Mucosa of rectum (tissue), 2 donors: Measurements from ENCODE around the gene COG7.
"Not testable (repeated sequence)": the region's sequence is repeated elsewhere in the genome, so short reads cannot be mapped to it uniquely, and the experiment has no call there.

ENCODE experiments used
- H3K27ac ChIP-seq, 2 donors: one replicate each; pipeline ENCODE4 v1.7.0; 2013; ENCODE audit warnings: inconsistent platforms in 2 of 2, low read depth in 2 of 2, low read length in 2 of 2
- H3K27me3 ChIP-seq, 2 donors: one replicate each; pipeline ENCODE4 v1.7.0; 2013; ENCODE audit warnings: low read length in 2 of 2; ENCODE audit not compliant: control insufficient read depth in 2 of 2, insufficient read depth in 2 of 2
- H3K36me3 ChIP-seq, 2 donors: one replicate each; pipeline ENCODE4 v1.7.0; 2013; ENCODE audit warnings: low read length in 2 of 2; ENCODE audit not compliant: control insufficient read depth in 2 of 2, insufficient read depth in 2 of 2
- H3K4me1 ChIP-seq, 2 donors: one replicate each; pipeline ENCODE4 v1.7.0; 2013; ENCODE audit warnings: low read length in 2 of 2, mild to moderate bottlenecking in 1 of 2; ENCODE audit not compliant: control insufficient read depth in 2 of 2, insufficient read depth in 2 of 2
- H3K4me3 ChIP-seq, 2 donors: one replicate each; pipeline ENCODE4 v1.7.0; 2013; ENCODE audit warnings: low read length in 2 of 2
- H3K9ac ChIP-seq, 2 donors: one replicate each; pipeline ENCODE4 v1.7.0; 2013; ENCODE audit warnings: low read length in 2 of 2, low read depth in 1 of 2, mild to moderate bottlenecking in 1 of 2
- H3K9me3 ChIP-seq, 2 donors: one replicate each; pipeline ENCODE4 v1.7.0; 2013; ENCODE audit warnings: low read length in 2 of 2; ENCODE audit not compliant: control insufficient read depth in 2 of 2
- donor health status: healthy.
- donor health status: Normal muscosa, but diverticular disease.

Gene COG7

GRCh38 chr16:23494188-23494587 is 41.2 kb upstream of the COG7 start:
- H3K9ac ChIP-seq: no peak overlapping the region
- H3K9me3 ChIP-seq: no peaks in the 10 kb centered on the region
- H3K36me3 ChIP-seq: peaks cover 35 to 60% of the 10 kb centered on the region in 2 donors
- no peaks in the 10 kb centered on the region for H3K4me1 ChIP-seq
- H3K27me3 ChIP-seq: no peaks in the 10 kb centered on the region
- no peak overlapping the region for H3K27ac ChIP-seq
- H3K4me3 ChIP-seq: no peak overlapping the region

- H3K27me3 ChIP-seq: no peaks in the 10 kb centered on the region
- no peaks in the 10 kb centered on the region for H3K9me3 ChIP-seq
- no peak overlapping the region for H3K27ac ChIP-seq
- no peak overlapping the region for H3K9ac ChIP-seq
- H3K36me3 ChIP-seq: peaks cover 57 to 81% of the 10 kb centered on the region in 2 donors
- H3K4me1 ChIP-seq: no peaks in the 10 kb centered on the region
- no peak overlapping the region for H3K4me3 ChIP-seq
Observed at GRCh38 chr16:23491490-23492391, 38.8 kb upstream of the COG7 start.

- peaks cover 63 to 80% of the 10 kb centered on the region in 2 donors for H3K36me3 ChIP-seq
- H3K4me1 ChIP-seq: peaks cover 0 to 3% of the 10 kb centered on the region in 2 donors
- H3K27ac ChIP-seq: no peak overlapping the region
- H3K27me3 ChIP-seq: no peaks in the 10 kb centered on the region
- no peak overlapping the region for H3K4me3 ChIP-seq
- no peak overlapping the region for H3K9ac ChIP-seq
- no peaks in the 10 kb centered on the region for H3K9me3 ChIP-seq
Observed at GRCh38 chr16:23486480-23486879, 33.5 kb upstream of the COG7 start.

GRCh38 chr16:23485841-23486240 is 32.9 kb upstream of the COG7 start:
- Histone ChIP-seq H3K36me3 (peaks cover 63 to 79% of the 10 kb centered on the region in 2 donors), H3K27me3 (no peaks in the 10 kb centered on the region), H3K27ac (no peak overlapping the region), H3K9me3 (no peaks in the 10 kb centered on the region), H3K9ac (no peak overlapping the region), H3K4me1 (peaks cover 0 to 3% of the 10 kb centered on the region in 2 donors), H3K4me3 (no peak overlapping the region)

GRCh38 chr16:23485257-23485614 is 32.2 kb upstream of the COG7 start:
- no peak overlapping the region for H3K4me3 ChIP-seq
- no peak overlapping the region for H3K27ac ChIP-seq
- H3K27me3 ChIP-seq: no peaks in the 10 kb centered on the region
- peaks cover 67 to 80% of the 10 kb centered on the region in 2 donors for H3K36me3 ChIP-seq
- peaks cover 0 to 3% of the 10 kb centered on the region in 2 donors for H3K4me1 ChIP-seq
- no peak overlapping the region for H3K9ac ChIP-seq
- no peaks in the 10 kb centered on the region for H3K9me3 ChIP-seq

GRCh38 chr16:23484510-23485256 is 31.7 kb upstream of the COG7 start:
- Histone ChIP-seq H3K9ac (no peak overlapping the region), H3K36me3 (peaks cover 70 to 80% of the 10 kb centered on the region in 2 donors), H3K4me3 (no peak overlapping the region), H3K27ac (no peak overlapping the region), H3K4me1 (peaks cover 0 to 3% of the 10 kb centered on the region in 2 donors), H3K9me3 (no peaks in the 10 kb centered on the region), H3K27me3 (no peaks in the 10 kb centered on the region)

GRCh38 chr16:23483492-23483891 is 30.5 kb upstream of the COG7 start:
- H3K27me3 ChIP-seq, H3K9ac ChIP-seq, H3K9me3 ChIP-seq, H3K27ac ChIP-seq, H3K4me1 ChIP-seq, H3K4me3 ChIP-seq: not testable (repeated sequence)
- H3K36me3 ChIP-seq: peaks cover 72 to 80% of the 10 kb centered on the region in 2 donors

- no peak overlapping the region for H3K9ac ChIP-seq
- peaks cover 0 to 3% of the 10 kb centered on the region in 2 donors for H3K4me1 ChIP-seq
- H3K4me3 ChIP-seq: no peak overlapping the region
- H3K9me3 ChIP-seq: no peaks in the 10 kb centered on the region
- H3K27ac ChIP-seq: no peak overlapping the region
- peaks cover 69 to 78% of the 10 kb centered on the region in 2 donors for H3K36me3 ChIP-seq
- no peaks in the 10 kb centered on the region for H3K27me3 ChIP-seq
Observed at GRCh38 chr16:23482778-23483177, 29.8 kb upstream of the COG7 start.

- no peaks in the 10 kb centered on the region for H3K9me3 ChIP-seq
- H3K27me3 ChIP-seq: no peaks in the 10 kb centered on the region
- H3K4me3 ChIP-seq: no peak overlapping the region
- no peak overlapping the region for H3K27ac ChIP-seq
- H3K36me3 ChIP-seq: peaks cover 61 to 73% of the 10 kb centered on the region in 2 donors
- no peak overlapping the region for H3K9ac ChIP-seq
- H3K4me1 ChIP-seq: no peaks in the 10 kb centered on the region
Observed at GRCh38 chr16:23480257-23480656, 27.3 kb upstream of the COG7 start.

GRCh38 chr16:23479138-23479537 is 26.1 kb upstream of the COG7 start:
- H3K27me3 ChIP-seq: no peaks in the 10 kb centered on the region
- H3K4me3 ChIP-seq: no peak overlapping the region
- H3K9ac ChIP-seq: no peak overlapping the region
- H3K9me3 ChIP-seq: no peaks in the 10 kb centered on the region
- no peaks in the 10 kb centered on the region for H3K4me1 ChIP-seq
- H3K36me3 ChIP-seq: peaks cover 64 to 73% of the 10 kb centered on the region in 2 donors
- H3K27ac ChIP-seq: no peak overlapping the region
